Endothelial cell of umbilical vein (primary cell): ENCODE measurements around the gene RAB20. TPM values are rescaled to one million over a fixed set of nuclear protein-coding genes. Genes with fewer than 3 reads are reported as not detected.

Experiments
- BruUV-seq: library from RNA; stranded (reverse); fragments of 400-500 nt; replicated peaks from 2 replicates; lab custom pipeline; 2021; lab: Mats Ljungman, UMichigan
- CTCF ChIA-PET: fragments of 300-600, 350-600 bp; sonication (Branson Sonifier 250); formaldehyde crosslinking; loops from one replicate; lab custom pipeline; 2021; ENCODE audit warnings: antibody characterized with exemption, inconsistent platforms; lab: Charles Lee
- POLR2A ChIA-PET: fragments of 300-600, 350-600 bp; sonication (Branson Sonifier 250); formaldehyde crosslinking; loops from one replicate; lab custom pipeline; 2021; ENCODE audit warnings: antibody characterized with exemption, inconsistent platforms; lab: Charles Lee
- DNase-seq: peaks from one replicate; pipeline ENCODE4 v3.0.0-alpha.2; 2011; ENCODE audit warnings: low read depth, low spot score
- FAIRE-seq: peaks from 2 replicates; lab custom pipeline; 2011; peaks lifted over from hg19 to GRCh38; lab: Jason Lieb, UNC
- H2AFZ ChIP-seq: 2 replicates; pipeline ENCODE4 v1.6.0; 2012; ENCODE audit warnings: low read depth, low read length, control low read depth, inconsistent platforms
- H3K27ac ChIP-seq: 2 replicates; pipeline ENCODE4 v1.5.1; 2011; ENCODE audit warnings: low read depth, mild to moderate bottlenecking, control low read depth, low read length, moderate library complexity; ENCODE audit not compliant: insufficient read depth
- H3K27me3 ChIP-seq, 2 experiments: 2 replicates each; pipeline versions ENCODE4 v1.6.0 to v1.6.1; 2011; ENCODE audit warnings: low read length in 2 of 2, mixed read lengths in 1 of 2; ENCODE audit not compliant: control insufficient read depth in 2 of 2, insufficient read depth in 2 of 2
- H3K36me3 ChIP-seq, 2 experiments: 2 replicates in 1 of 2; 3 replicates in 1 of 2; pipeline ENCODE4 v1.5.1; 2011; ENCODE audit warnings: low read length in 2 of 2, mild to moderate bottlenecking in 1 of 2, moderate library complexity in 1 of 2; ENCODE audit not compliant: control insufficient read depth in 2 of 2, insufficient read depth in 2 of 2; ENCODE audit errors: extremely low read depth in 1 of 2
- H3K4me1 ChIP-seq: 3 replicates; pipeline ENCODE4 v1.5.1; 2011; ENCODE audit warnings: mild to moderate bottlenecking, low read length; ENCODE audit not compliant: control insufficient read depth, insufficient read depth; ENCODE audit errors: extremely low read depth
- H3K4me2 ChIP-seq: 2 replicates; pipeline ENCODE4 v1.6.1; 2011; ENCODE audit warnings: low read length, control low read depth, mixed read lengths; ENCODE audit not compliant: insufficient read depth
- H3K4me3 ChIP-seq, 3 experiments: fragments of 200-600 bp in 1 of 3; sonication (generic), shearing (Covaris generic) in 1 of 3; replicated peaks in 1 of 3; 2 replicates each; pipeline ENCODE4 v1.5.1; 2011 to 2016; ENCODE audit warnings: control low read depth in 3 of 3, low read length in 3 of 3, mild to moderate bottlenecking in 2 of 3, inconsistent platforms in 1 of 3, low read depth in 1 of 3, moderate library complexity in 1 of 3; ENCODE audit not compliant: insufficient read depth in 1 of 3
- H3K79me2 ChIP-seq: 2 replicates; pipeline ENCODE4 v1.6.0; 2012; ENCODE audit warnings: low read length, inconsistent platforms; ENCODE audit not compliant: control insufficient read depth, insufficient read depth
- H3K9ac ChIP-seq: replicated peaks from 2 replicates; pipeline ENCODE3; 2011; ENCODE audit warnings: low read length, control low read depth; ENCODE audit not compliant: insufficient read depth; ENCODE audit errors: extremely low read depth
- H3K9me1 ChIP-seq: replicated peaks from 3 replicates; pipeline ENCODE4 v1.6.0; 2011; ENCODE audit warnings: mild to moderate bottlenecking, low read length; ENCODE audit not compliant: control insufficient read depth, insufficient read depth; ENCODE audit errors: extremely low read depth
- H3K9me3 ChIP-seq: replicated peaks from 2 replicates; pipeline ENCODE4 v1.5.1; 2012; ENCODE audit warnings: low read length, inconsistent platforms; ENCODE audit not compliant: control insufficient read depth, insufficient read depth
- H4K20me1 ChIP-seq: replicated peaks from 2 replicates; pipeline ENCODE3; 2011; ENCODE audit warnings: mild to moderate bottlenecking, low read length; ENCODE audit not compliant: control insufficient read depth, insufficient read depth; ENCODE audit errors: extremely low read depth
- CTCF ChIP-seq, 2 donors: IDR thresholded peaks; 1 replicate in 1 of 2; 2 replicates in 1 of 2; pipeline ENCODE4 v1.5.1; 2011; ENCODE audit warnings: low read length in 2 of 2, mild to moderate bottlenecking in 2 of 2, moderate library complexity in 2 of 2, control low read depth in 1 of 2, inconsistent platforms in 1 of 2, low read depth in 1 of 2; ENCODE audit not compliant: insufficient read depth in 1 of 2; ENCODE audit errors: extremely low read depth in 1 of 2
- EZH2 ChIP-seq: IDR thresholded peaks from 2 replicates; pipeline ENCODE4 v1.6.1; 2012; ENCODE audit warnings: borderline replicate concordance, low read depth, mild to moderate bottlenecking, moderate library complexity, low read length, inconsistent platforms; ENCODE audit not compliant: severe bottlenecking
- FOS ChIP-seq: IDR thresholded peaks from 2 replicates; pipeline ENCODE4 v1.6.1; 2011; ENCODE audit warnings: mild to moderate bottlenecking, low read length, moderate library complexity, borderline replicate concordance; ENCODE audit not compliant: insufficient read depth
- GATA2 ChIP-seq: IDR thresholded peaks from 2 replicates; pipeline ENCODE4 v1.7.0; 2011; ENCODE audit warnings: low read depth, mild to moderate bottlenecking, moderate library complexity, mixed read lengths, low read length; ENCODE audit not compliant: insufficient read length, insufficient read depth
- JUN ChIP-seq: IDR thresholded peaks from 2 replicates; pipeline ENCODE4 v1.6.1; 2011; ENCODE audit warnings: borderline replicate concordance, low read depth; ENCODE audit not compliant: insufficient read length, insufficient read depth
- MAX ChIP-seq: IDR thresholded peaks from 2 replicates; pipeline ENCODE4 v1.6.1; 2011; ENCODE audit not compliant: insufficient read depth, insufficient read length
- MYC ChIP-seq: IDR thresholded peaks from one replicate; pipeline ENCODE4 v1.6.1; 2011; ENCODE audit warnings: mild to moderate bottlenecking, low read depth, low read length
- POLR2A ChIP-seq: IDR thresholded peaks from 2 replicates; pipeline ENCODE4 v1.6.1; 2012; ENCODE audit warnings: low read depth, mild to moderate bottlenecking, control low read depth, low read length
- POLR2AphosphoS5 ChIP-seq: IDR thresholded peaks from 2 replicates; pipeline ENCODE4 v1.6.1; 2012; ENCODE audit warnings: low read depth, mild to moderate bottlenecking, control low read depth, low read length, moderate library complexity; ENCODE audit not compliant: insufficient read depth
- dilution Hi-C: fragments of 300-500 bp; cut with MboI; formaldehyde crosslinking; loops from one replicate; pipeline ENCODE4 v1.15.0; 2019; ENCODE audit warnings: low sequenced_read_pairs; ENCODE audit not compliant: extremely low pct_ligation_motif_present
- intact Hi-C: fragments of 100-400 bp; cut with micrococcal nuclease; formaldehyde crosslinking; loops from one replicate; pipeline ENCODE4 v1.10.0; 2022
- polyA plus RNA-seq, 4 experiments: library from polyadenylated mRNA; depleted of rRNA in 3 of 4; stranded (reverse) in 3 of 4; unstranded in 1 of 4; fragments of >200 nt; gene quantifications; 2 replicates each; pipeline versions ENCODE4 v1.2.1 to v1.2.3, GENCODE V29; 2011 to 2012; ENCODE audit warnings: missing spikeins in 1 of 4
- total RNA-seq: library from RNA; stranded (reverse); gene quantifications from 2 replicates; pipeline ENCODE4 v1.2.3, GENCODE V29; 2021

Gene RAB20
- total and polyA plus RNA-seq, 2 donors (not counting 3 experiments of a cell fraction or from before 2014, with no cell fraction given): 1.3 to 1.7 TPM

GRCh38 chr13:110548891-110549794 lies 12.4 kb downstream of the RAB20 start:
- no peak overlapping the region for H3K4me2 ChIP-seq
- no peaks in the 10 kb centered on the region for H3K36me3 ChIP-seq
- H3K9me1 ChIP-seq: no peaks in the 10 kb centered on the region
- no peaks in the 10 kb centered on the region for H3K79me2 ChIP-seq
- no TSS peak for BruUV-seq
- dilution Hi-C loops (no loop called here), intact Hi-C loops (no loop called here)
- no peak overlapping the region for H3K4me3 ChIP-seq
- no peak overlapping the region for H2AFZ ChIP-seq
- no peaks in the 10 kb centered on the region for H4K20me1 ChIP-seq
- no peak overlapping the region for H3K9ac ChIP-seq
- ChIA-PET POLR2A (no interaction called here), CTCF (interaction anchor here (0.8 to 1.2 kb wide), 4 partner anchors 10 to 93 kb away, joined by 3 to 4 read pairs (median 4); partner anchors contain the start of gene RAB20)
- DNase-seq (no peak), FAIRE-seq (no peak)
- H3K27me3 ChIP-seq: no peaks in the 10 kb centered on the region
- no peaks in the 10 kb centered on the region for H3K9me3 ChIP-seq
- no peak for TF ChIP-seq CTCF (IDR thresholded peaks at IDR 0.05; ENCODE audit: extremely low read depth in 1 of 2, insufficient read depth in 1 of 2, low read depth in 1 of 2, low read length in 2 of 2)
- no peak for TF ChIP-seq EZH2
- no peak for TF ChIP-seq POLR2A
- no peak for TF ChIP-seq MAX
- no peak for TF ChIP-seq GATA2
- no peak for TF ChIP-seq MYC
- no peak for TF ChIP-seq JUN
- TF ChIP-seq FOS: no peak
- no peak for TF ChIP-seq POLR2AphosphoS5
- peaks cover 12% of the 10 kb centered on the region for H3K4me1 ChIP-seq
- H3K27ac ChIP-seq: no peak overlapping the region
